ENCODE results near the gene ATP5F1B.
"Not testable (repeated sequence)": the region's sequence is repeated elsewhere in the genome, so short reads cannot be mapped to it uniquely, and the experiment has no call there.

Gene ATP5F1B

DNA sequence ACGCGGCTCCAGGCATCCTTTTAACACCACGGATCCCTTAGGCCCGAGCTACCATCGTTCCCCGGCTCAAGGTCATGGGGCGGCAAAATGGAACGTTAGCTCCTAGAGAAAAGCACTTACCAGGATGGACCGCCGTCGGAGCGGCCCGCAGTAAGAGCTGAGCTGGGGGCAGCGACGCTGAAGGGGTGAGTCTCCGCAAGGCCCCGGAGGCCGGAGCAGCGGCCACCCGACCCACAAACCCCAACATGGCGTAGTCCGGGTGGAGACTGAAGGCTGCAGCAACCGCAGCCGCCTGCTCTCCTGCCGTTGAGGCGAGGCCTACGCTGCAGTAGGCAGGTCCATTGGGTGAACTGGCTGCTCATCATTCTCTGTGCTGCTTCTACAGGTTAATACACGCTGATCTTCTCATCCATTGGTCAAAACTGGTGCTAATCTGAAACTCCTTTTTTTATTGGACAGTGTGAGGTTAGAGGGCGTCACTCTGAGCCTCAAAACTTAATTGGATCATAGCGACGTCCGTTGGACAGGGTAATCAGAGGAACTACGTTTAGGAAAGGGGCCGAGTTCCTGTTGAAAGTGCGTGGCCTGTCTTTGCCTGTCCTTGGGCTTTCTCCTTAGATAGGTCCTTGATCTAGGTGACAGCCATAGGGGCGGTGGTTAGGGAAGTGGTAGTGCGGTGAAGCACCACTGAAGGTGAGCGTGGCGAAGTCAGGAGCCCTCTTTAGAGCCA, at the start of gene ATP5F1B:
ATP5F1B (minus strand) TSS at position 268 of the 730 bp plus-strand sequence; CDS start at position 247, 21 bp downstream.
- DNase-seq (ENCODE audit: low read depth) = peak; percentile 74

DNA sequence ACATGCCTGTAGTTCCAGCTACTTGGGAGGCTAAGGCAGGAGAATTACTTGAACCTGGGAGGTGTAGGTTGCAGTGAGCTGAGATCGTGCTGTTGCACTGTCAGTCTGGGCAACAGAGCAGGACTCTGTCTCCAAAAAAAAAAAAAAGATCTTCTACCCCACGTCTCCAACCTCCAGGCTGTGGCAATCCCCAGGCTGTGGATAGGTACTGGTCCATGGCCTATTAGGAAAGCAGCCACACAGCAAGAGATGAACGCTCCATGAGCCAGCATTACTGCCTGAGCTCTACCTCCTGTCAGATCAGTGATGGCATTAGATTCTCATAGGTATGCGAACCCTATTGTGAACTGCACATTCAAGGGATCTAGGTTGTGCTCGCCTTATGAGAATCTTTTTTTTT, 48.4 kb upstream of the ATP5F1B start:
- no peak for DNase-seq (ENCODE audit: low read depth)

- no peak for DNase-seq (ENCODE audit: low read depth)
These were observed 43.0 kb upstream of the ATP5F1B start for GRCh38 chr12:56688846-56689109.

DNA sequence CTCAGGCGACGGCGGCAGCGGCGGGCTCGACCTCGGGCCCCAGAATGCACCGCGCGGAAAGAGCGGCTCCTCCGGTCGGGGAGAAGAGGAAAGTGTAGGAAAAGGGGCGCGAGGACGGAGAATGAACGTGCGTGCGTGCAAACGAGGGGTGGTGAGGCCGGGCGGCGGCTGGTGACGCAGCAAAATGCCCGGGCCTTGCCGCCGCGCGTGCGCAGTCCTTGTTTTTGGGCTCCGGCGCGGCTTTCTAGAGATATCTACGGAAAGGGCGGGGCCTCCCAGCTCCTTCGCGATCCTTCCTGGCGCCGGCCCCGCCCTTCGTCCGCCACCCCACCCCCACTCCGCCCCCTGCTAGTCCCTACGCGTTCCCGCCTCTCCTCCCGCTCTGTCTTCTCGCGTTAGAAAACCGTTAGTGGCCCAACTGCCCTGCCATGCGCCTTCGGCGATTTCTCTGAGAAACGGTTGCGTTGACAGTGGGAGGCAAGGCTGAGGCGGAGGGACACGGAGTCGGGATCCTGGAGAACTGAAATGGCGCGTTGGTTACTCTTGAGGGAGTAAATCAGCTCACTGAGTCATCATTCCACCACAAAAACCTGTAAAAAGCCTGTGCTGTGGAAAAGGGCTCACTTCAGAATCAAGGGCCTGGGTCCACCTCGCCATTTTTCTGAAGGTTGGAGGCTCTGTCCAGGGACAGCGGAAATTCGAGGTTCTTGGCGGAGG, 42.5 kb upstream of the ATP5F1B start, which contains the start of gene PTGES3:
PTGES3 (minus strand) TSS at position 156 of the 717 bp plus-strand sequence. CDS start 285 bp downstream, outside the sequence.
- peak; percentile 96 for DNase-seq (ENCODE audit: low read depth)

GRCh38 chr12:56687223-56688128, 41.7 kb upstream of the ATP5F1B start:
- peak; percentile 20 for DNase-seq (ENCODE audit: low read depth)

- DNase-seq (ENCODE audit: low read depth) = no peak
These were observed 39.1 kb upstream of the ATP5F1B start for GRCh38 chr12:56684745-56685359.

GRCh38 chr12:56682323-56682722, 36.5 kb upstream of the ATP5F1B start:
- no peak for DNase-seq (ENCODE audit: low read depth)

- no peak for DNase-seq (ENCODE audit: low read depth)
These were observed 34.2 kb upstream of the ATP5F1B start for GRCh38 chr12:56679883-56680575.

DNA sequence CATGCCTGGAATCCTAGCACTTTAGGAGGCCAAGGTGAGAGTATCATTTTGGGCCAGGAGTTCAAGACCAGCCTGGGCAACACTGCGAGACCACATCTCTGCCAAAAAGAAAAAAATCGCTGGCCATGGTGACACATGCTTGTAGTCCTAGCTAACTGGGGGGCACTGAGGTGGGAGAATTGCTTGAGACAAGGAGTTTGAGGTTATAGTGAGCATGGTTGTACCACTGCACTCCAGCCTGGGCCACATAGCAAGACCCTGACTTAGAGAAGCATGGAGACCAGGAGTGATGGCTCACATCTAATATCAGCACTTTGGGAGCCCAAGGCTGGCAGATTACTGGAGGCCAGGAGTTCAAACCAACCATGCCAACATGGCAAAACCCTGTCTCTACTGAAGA, 33.1 kb upstream of the ATP5F1B start:
- no peak for DNase-seq (ENCODE audit: low read depth)

DNA sequence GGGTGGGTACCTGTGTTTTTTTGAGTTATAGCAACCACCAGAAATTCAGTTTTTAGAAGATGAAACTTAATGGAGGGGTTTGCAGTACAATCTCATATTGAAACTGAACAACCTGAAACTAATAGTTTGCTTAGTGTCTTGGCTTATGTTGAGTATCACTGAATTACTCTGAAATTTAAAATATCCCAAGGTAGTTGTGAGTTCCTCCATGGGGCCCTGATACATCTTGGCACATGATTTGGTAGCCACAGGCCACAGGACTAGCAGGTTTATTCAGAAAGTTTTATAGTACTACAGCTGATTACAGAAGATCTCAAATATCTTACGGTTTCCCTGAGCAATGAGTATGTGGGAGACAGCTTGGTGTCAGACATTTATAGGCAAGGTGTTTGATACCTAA, 31.9 kb upstream of the ATP5F1B start:
- no peak for DNase-seq (ENCODE audit: low read depth)

- DNase-seq (ENCODE audit: low read depth) = no peak
These were observed 31.2 kb upstream of the ATP5F1B start for GRCh38 chr12:56676851-56677580.

- no peak for DNase-seq (ENCODE audit: low read depth)
These were observed 25.8 kb upstream of the ATP5F1B start for GRCh38 chr12:56671608-56672007.

DNA sequence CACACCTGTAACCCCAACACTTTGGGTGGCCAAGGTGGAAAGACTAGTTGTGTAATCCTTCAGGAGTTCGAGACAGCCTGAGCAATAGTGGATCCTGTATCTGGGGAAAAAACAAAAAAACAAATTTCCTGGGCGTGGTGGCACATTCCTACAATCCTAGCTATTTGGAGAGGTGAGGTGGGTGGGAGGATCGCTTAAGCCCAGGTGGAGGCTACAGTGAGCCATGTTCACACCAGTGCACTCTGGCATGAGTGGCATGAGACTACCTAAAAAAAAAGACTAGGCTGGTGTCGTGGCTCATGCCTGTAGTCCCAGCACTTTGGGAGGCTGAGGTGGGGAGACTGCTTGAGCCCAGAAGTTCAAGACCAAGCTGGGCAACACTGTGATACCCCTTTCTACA, 25.1 kb upstream of the ATP5F1B start:
- no peak for DNase-seq (ENCODE audit: low read depth)

DNA sequence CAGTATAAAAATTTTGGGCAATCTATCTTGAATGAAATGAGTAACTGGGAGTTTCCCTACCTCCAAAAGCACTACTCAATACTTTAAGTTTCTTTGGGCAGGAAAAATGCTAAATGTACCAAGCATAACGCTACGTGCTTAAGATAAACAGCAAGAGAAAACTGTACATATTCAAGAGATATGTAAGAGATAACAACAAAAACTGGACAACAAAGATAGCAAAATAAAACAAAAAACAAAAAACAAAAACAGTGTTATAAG, 22.3 kb upstream of the ATP5F1B start:
- DNase-seq (ENCODE audit: low read depth) = no peak

- DNase-seq (ENCODE audit: low read depth) = no peak
These were observed 16.3 kb upstream of the ATP5F1B start for GRCh38 chr12:56661979-56662638.

- DNase-seq (ENCODE audit: low read depth) = no peak
These were observed 15.8 kb upstream of the ATP5F1B start for GRCh38 chr12:56661560-56661959.

DNA sequence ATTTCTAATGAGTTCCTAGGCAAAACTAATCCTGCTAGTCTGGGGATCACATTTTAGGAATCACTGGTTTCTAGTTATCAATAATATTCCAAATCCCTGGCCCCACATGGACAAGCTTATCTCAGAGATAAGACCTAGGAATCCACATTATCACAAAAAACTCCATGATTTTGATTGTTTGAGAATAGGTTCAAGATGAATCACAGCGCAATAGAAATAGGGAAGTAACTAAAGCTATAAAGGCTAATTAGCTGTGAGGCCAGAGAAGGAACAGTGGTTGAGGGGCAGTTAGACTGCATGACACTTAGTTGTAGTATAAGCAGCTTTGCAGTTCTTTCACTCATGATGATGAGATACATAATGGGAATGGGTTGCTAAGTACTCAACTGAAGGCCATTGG, 13.1 kb upstream of the ATP5F1B start:
- DNase-seq (ENCODE audit: low read depth) = no peak

- DNase-seq (ENCODE audit: low read depth) = no peak
These were observed 11.9 kb upstream of the ATP5F1B start for GRCh38 chr12:56657416-56658379.

- not testable (repeated sequence) for DNase-seq (ENCODE audit: low read depth)
These were observed 8.0 kb upstream of the ATP5F1B start for GRCh38 chr12:56653781-56654180.

Measured in stimulated activated CD8-positive, alpha-beta memory T cell treated with anti-CD3 and anti-CD28 coated beads, Interleukin-15, amount 100 ng/mL, for 1 hour (primary cell).